SK-N-MC (cell line): Measurements from ENCODE around the gene TAGLN.
"Not testable (repeated sequence)": the region's sequence is repeated elsewhere in the genome, so short reads cannot be mapped to it uniquely, and the experiment has no call there.

Source experiments
- DNase-seq: peaks from one replicate; pipeline ENCODE4 v3.0.0-alpha.2; 2011; ENCODE audit warnings: low read depth, low spot score
- H3K27ac ChIP-seq: fragments of 200-600 bp; sonication (generic); 2 replicates; pipeline ENCODE4 v1.5.1; 2016; ENCODE audit warnings: mixed run types
- H3K36me3 ChIP-seq: fragments of 200-600 bp; sonication (generic); 2 replicates; pipeline ENCODE4 v1.6.1; 2017; ENCODE audit warnings: antibody characterized with exemption, low read length, mixed read lengths; ENCODE audit not compliant: insufficient read depth
- H3K4me3 ChIP-seq: fragments of 200-600 bp; sonication (generic); 2 replicates; pipeline ENCODE4 v1.5.1; 2016
- H3K9ac ChIP-seq: fragments of 200-600 bp; sonication (generic); 2 replicates; pipeline ENCODE4 v1.8.0; 2017; ENCODE audit warnings: mixed run types, mixed read lengths; ENCODE audit not compliant: insufficient read length
- H3K9me3 ChIP-seq: fragments of 200-600 bp; sonication (generic); 2 replicates; pipeline ENCODE4 v1.6.1; 2017; ENCODE audit warnings: low read depth, mild to moderate bottlenecking, antibody characterized with exemption, low read length, moderate library complexity, mixed read lengths
- EZH2 ChIP-seq: fragments of 200-600 bp; sonication (generic); IDR thresholded peaks from one replicate; pipeline ENCODE4 v1.6.1; 2017; ENCODE audit warnings: antibody characterized with exemption
- FOXP2 ChIP-seq: optimal IDR thresholded peaks from 2 replicates; pipeline ENCODE3; 2011; ENCODE audit warnings: mild to moderate bottlenecking, moderate library complexity; ENCODE audit not compliant: insufficient read depth; ENCODE audit errors: extremely low read length, control extremely low read depth
- POLR2AphosphoS5 ChIP-seq: IDR thresholded peaks from 2 replicates; pipeline ENCODE4 v1.6.1; 2012; ENCODE audit warnings: mild to moderate bottlenecking, low read depth, low read length, borderline replicate concordance

TAGLN gene

GRCh38 chr11:117204283-117205080 is 5.3 kb downstream of the TAGLN start:
- Histone ChIP-seq H3K9me3 (no peaks in the 10 kb centered on the region), H3K27ac (no peak overlapping the region), H3K9ac (no peak overlapping the region), H3K4me3 (no peak overlapping the region), H3K36me3 (no peaks in the 10 kb centered on the region)
- TF ChIP-seq POLR2AphosphoS5 (no peak), EZH2 (no peak), FOXP2 (no peak)
- no peak for DNase-seq

DNA sequence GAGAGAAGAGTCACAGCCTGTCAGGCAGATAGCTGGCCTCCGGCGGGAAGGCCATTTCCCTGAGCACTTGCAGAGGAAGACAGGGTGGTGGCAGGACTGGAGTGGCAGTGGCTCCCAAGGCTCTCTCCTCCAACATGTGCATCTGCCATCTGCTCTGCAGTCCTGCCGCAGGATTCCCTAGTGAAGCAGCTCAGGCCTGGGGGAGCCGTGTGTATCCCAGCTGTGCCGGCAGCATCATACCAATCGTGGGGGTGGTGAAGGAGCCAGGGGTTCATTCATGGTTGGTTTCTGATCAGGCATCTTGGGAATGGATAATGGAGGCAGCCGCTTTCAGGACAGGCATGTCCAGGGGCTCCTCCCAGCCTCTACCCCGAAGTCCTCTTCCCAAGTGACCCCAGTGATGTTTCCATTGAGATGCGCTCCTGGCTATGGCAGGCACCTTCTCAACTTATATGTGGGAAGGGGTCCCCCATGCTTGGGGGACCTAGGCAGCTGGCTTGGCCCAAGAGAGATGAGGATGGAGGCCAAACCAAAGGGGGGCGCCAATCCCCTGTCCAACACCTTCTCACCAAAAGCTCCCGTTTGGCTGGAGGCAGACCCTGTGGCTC is 6.1 kb downstream of the TAGLN start:
- no peak for DNase-seq
- Histone ChIP-seq H3K4me3 (no peak overlapping the region), H3K9me3 (no peaks in the 10 kb centered on the region), H3K9ac (no peak overlapping the region), H3K27ac (no peak overlapping the region), H3K36me3 (no peaks in the 10 kb centered on the region)
- TF ChIP-seq POLR2AphosphoS5 (no peak), FOXP2 (no peak), EZH2 (no peak)

- H3K4me3 ChIP-seq, DNase-seq, H3K36me3 ChIP-seq, H3K9ac ChIP-seq, H3K9me3 ChIP-seq, H3K27ac ChIP-seq: not testable (repeated sequence)
Measured at GRCh38 chr11:117206111-117206510, 6.9 kb downstream of the TAGLN start.

DNA sequence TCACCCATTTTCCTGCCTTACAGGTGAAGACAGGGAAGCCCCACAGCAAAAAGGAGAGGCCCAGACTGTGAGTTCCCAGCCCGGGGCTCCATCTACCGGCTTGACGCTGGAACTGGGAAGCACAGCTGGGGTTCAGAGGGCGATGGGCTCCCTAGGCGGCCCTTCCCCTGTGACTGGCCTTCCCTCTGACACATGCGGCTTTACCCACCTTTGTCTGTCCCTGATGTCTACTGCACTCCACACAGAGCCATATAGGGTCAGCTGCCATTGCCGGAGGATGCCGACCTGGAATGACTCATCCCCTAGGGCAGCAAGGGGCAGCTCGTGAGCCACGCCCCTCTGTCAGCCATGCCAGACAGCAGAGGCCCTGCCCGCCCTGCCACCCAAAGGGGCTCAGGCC is 7.7 kb downstream of the TAGLN start:
- DNase-seq, result not testable (repeated sequence)

DNA sequence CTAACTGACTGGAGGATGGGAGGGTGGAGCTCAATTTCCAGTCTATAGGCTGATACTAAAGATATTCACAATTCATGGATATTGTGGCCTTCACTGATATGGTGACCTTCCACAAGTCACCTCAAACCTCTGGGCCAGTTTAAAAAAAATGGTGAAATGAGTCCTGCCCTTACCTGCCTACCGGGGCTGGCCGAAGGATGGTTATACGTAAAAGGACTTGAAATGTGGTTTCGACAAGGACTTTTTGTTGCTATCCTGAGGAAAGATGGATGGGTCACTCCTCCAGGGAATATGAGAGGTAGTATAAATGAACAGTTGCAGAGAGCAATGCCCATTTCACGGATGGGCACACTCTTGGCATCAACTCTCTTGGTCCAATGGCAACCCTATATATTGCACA is 8.3 kb downstream of the TAGLN start:
- not testable (repeated sequence) for H3K36me3 ChIP-seq, H3K4me3 ChIP-seq, H3K27ac ChIP-seq, DNase-seq, H3K9ac ChIP-seq, H3K9me3 ChIP-seq

More for the DNA sequence above, 7.7 kb downstream of the TAGLN start:
- not testable (repeated sequence) for H3K36me3 ChIP-seq, H3K9me3 ChIP-seq, H3K4me3 ChIP-seq, H3K27ac ChIP-seq, H3K9ac ChIP-seq

DNA sequence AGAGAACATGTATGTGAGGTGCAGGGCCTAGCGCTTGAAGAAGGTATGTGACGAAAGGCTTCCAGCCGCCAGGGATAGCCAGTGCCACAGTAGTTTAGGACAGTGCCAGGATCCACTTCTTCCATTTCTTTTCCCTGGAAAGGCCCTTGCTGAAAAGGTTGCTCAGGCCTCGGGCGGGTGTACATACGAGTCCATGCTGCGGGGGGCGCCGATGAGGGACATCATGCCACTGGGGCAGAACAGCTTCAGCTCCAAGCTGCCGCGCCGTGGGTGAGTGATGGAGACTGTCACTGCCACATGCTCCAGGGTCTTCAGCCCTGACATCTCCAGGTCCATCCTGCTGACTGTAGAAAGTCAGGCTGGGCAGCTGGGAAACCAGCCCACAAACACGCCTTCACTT is 9.5 kb downstream of the TAGLN start:
- not testable (repeated sequence) for H3K36me3 ChIP-seq, H3K27ac ChIP-seq, H3K4me3 ChIP-seq, H3K9me3 ChIP-seq, H3K9ac ChIP-seq, DNase-seq

GRCh38 chr11:117209351-117210125 is 10.4 kb downstream of the TAGLN start:
- H3K4me3 ChIP-seq, H3K9ac ChIP-seq, H3K36me3 ChIP-seq, H3K9me3 ChIP-seq, H3K27ac ChIP-seq, DNase-seq: not testable (repeated sequence)

GRCh38 chr11:117210620-117211019 is 11.4 kb downstream of the TAGLN start:
- H3K27ac ChIP-seq, result no peak overlapping the region
- TF ChIP-seq FOXP2 (no peak), EZH2 (no peak), POLR2AphosphoS5 (no peak)
- no peak overlapping the region for H3K4me3 ChIP-seq

DNA sequence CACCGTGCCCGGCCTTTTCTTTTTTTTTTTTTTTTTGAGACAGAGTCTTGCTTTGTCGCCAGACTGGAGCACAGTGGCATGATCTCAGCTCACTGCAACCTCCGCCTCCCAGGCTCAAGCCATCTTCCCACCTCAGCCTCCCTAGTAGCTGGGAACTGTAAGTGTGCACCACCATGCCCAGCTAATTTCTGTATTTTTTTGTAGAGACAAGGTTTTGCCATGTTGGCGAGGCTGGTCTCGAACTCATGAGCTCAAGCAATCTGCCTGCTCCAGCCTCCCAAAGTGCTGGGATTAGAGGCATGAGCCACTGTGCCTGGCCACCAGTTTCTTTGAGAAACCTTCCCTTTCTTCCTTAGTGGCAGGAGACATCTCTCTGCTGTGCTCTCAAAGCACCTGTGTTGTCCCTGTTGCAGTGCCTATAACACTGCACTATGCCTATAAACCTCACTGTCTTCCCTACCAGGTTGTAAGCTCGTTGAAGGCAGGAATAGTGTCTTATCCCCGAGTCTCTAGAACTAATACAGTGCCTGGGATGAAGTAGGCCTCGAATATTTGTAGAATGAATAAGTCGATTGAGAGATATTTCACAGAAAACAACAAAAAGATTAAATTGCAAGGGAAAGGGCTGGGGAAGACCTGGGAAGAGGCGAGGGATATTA is 13.7 kb downstream of the TAGLN start:
- DNase-seq, result no peak
- H3K9me3 ChIP-seq, result no peaks in the 10 kb centered on the region
- H3K9ac ChIP-seq, result no peak overlapping the region
- TF ChIP-seq FOXP2 (no peak), EZH2 (no peak), POLR2AphosphoS5 (no peak)
- no peak overlapping the region for H3K27ac ChIP-seq
- no peak overlapping the region for H3K4me3 ChIP-seq
- H3K36me3 ChIP-seq, result no peaks in the 10 kb centered on the region

More at GRCh38 chr11:117210620-117211019, 11.4 kb downstream of the TAGLN start:
- Histone ChIP-seq H3K9ac (no peak overlapping the region), H3K36me3 (no peaks in the 10 kb centered on the region), H3K9me3 (no peaks in the 10 kb centered on the region)
- DNase-seq, result no peak
